Tibial nerve (tissue), 4 donors: ENCODE data around the gene SLC5A6. TPM values are rescaled to one million over a fixed set of nuclear protein-coding genes. Genes with fewer than 3 reads are reported as not detected.

Experiments
- DNase-seq, 2 donors: peaks; one replicate each; pipeline ENCODE4 v3.0.0-alpha.2; 2019; ENCODE audit warnings: low spot score in 2 of 2
- H3K27ac ChIP-seq, 4 donors: fragments of 200-600 bp; sonication (generic) in 3 of 4; one replicate each; pipeline ENCODE4 v1.5.1; 2017 to 2019; ENCODE audit warnings: mild to moderate bottlenecking in 1 of 4
- H3K27me3 ChIP-seq, 2 donors: fragments of 200-600 bp; sonication (generic) in 1 of 2; one replicate each; pipeline versions ENCODE4 v1.5.1 to v1.6.0; 2017 to 2019
- H3K36me3 ChIP-seq, 3 donors: fragments of 200-600 bp; sonication (generic); one replicate each; pipeline ENCODE4 v1.5.1; 2018 to 2019
- H3K4me1 ChIP-seq, 4 donors: fragments of 200-600 bp; sonication (generic) in 3 of 4; one replicate each; pipeline ENCODE4 v1.5.1; 2017 to 2019
- H3K4me3 ChIP-seq, 4 donors: fragments of 200-600 bp; sonication (generic) in 3 of 4; one replicate each; pipeline ENCODE4 v1.5.1; 2017 to 2019; ENCODE audit warnings: mild to moderate bottlenecking in 1 of 4, moderate library complexity in 1 of 4
- H3K9me3 ChIP-seq, 4 donors: fragments of 200-600 bp; sonication (generic) in 3 of 4; one replicate each; pipeline ENCODE4 v1.5.1; 2017 to 2019
- EP300 ChIP-seq, 2 donors: sonication (generic); formaldehyde crosslinking; IDR thresholded peaks; one replicate each; pipeline ENCODE4 v1.6.1; 2017; ENCODE audit warnings: antibody characterized with exemption in 2 of 2, mild to moderate bottlenecking in 1 of 2
- POLR2A ChIP-seq, 2 donors: fragments of 450-650 bp; IDR thresholded peaks; one replicate each; pipeline ENCODE4 v1.6.1; 2017; ENCODE audit warnings: antibody characterized with exemption in 2 of 2, mild to moderate bottlenecking in 2 of 2, moderate library complexity in 2 of 2
- WGBS, 2 donors: methylation state at CpG; one replicate each; pipeline ENCODE4 v1.1.5; 2018; 5-methylcytosine and 5-hydroxymethylcytosine counted together
- total RNA-seq, 4 donors: library from RNA; depleted of rRNA; stranded (reverse); fragments of >200 nt; gene quantifications; one replicate each; pipeline ENCODE4 v1.1.0, GENCODE V29; 2016
- TF ChIP-seq, protein P1 (sequence below), 5 experiments: fragments of 200-600 bp in 3 of 5; fragments of 450-650 bp in 2 of 5; sonication (generic) in 3 of 5; IDR thresholded peaks; one replicate each; pipeline ENCODE4 v1.5.1; 2016 to 2019; ENCODE audit warnings: antibody characterized with exemption in 5 of 5, mild to moderate bottlenecking in 3 of 5, moderate library complexity in 2 of 5

Gene SLC5A6
- total RNA-seq, 4 donors from 2014 or later = 19.0 to 50.0 (median 41.5) TPM

DNA sequence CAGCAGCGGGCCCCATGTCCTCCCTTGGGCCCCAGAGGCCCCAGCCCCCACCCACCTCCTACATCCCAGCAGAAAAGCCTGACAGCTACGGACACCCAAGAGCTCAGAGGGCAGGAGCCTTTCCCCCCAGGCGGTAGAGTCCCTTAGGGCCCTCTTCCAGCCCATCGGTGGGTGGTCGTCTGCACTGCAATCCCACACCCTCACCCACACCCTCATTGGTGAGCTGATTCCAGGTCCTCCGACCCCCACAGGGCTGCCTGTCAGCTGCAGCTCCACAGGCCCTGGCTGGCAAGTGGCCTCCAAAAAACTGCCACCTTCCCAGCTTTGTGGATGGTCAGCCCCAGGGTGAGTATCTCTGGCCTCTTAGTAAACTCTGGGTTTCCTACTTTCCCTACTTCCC lies 52.8 kb downstream of the SLC5A6 start:
- WGBS, 2 donors = 68 to 80% methylated on average over 6 of the region's 6 CpGs
- no peaks in the 10 kb centered on the region for H3K4me1 ChIP-seq
- H3K36me3 ChIP-seq = no peaks in the 10 kb centered on the region
- no peak overlapping the region for H3K27ac ChIP-seq
- no peak overlapping the region for H3K4me3 ChIP-seq
- H3K27me3 ChIP-seq = no peaks in the 10 kb centered on the region
- no peak for TF ChIP-seq EP300 (IDR thresholded peaks at IDR 0.05)
- no peak for TF ChIP-seq POLR2A (IDR thresholded peaks at IDR 0.05)
- TF ChIP-seq, protein P1, sequence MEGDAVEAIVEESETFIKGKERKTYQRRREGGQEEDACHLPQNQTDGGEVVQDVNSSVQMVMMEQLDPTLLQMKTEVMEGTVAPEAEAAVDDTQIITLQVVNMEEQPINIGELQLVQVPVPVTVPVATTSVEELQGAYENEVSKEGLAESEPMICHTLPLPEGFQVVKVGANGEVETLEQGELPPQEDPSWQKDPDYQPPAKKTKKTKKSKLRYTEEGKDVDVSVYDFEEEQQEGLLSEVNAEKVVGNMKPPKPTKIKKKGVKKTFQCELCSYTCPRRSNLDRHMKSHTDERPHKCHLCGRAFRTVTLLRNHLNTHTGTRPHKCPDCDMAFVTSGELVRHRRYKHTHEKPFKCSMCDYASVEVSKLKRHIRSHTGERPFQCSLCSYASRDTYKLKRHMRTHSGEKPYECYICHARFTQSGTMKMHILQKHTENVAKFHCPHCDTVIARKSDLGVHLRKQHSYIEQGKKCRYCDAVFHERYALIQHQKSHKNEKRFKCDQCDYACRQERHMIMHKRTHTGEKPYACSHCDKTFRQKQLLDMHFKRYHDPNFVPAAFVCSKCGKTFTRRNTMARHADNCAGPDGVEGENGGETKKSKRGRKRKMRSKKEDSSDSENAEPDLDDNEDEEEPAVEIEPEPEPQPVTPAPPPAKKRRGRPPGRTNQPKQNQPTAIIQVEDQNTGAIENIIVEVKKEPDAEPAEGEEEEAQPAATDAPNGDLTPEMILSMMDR (IDR thresholded peaks at IDR 0.05) = no peak
- no peaks in the 10 kb centered on the region for H3K9me3 ChIP-seq
- no peak for DNase-seq

DNA sequence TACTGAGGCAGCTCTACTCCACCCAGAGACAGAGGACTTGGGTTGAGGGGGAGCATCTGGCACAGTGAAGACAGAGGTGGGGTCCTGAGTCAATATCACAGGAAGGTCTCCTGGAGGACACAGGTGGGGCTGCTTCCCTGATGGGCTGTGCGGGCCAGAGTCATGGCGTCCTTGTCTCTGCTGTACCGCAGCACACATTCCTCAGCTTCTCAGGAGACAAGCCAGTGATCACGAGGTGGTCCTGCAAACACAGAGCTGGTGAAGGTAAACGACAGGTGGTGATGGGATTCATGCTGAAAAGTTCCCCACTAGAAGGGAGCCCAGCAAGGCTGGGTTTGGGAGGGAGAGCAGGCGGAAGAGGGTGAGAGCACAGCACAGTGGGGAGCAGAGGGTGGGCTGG lies 53.6 kb downstream of the SLC5A6 start:
- 76 to 83% methylated on average over 6 of the region's 6 CpGs for WGBS, 2 donors
- no peaks in the 10 kb centered on the region for H3K27me3 ChIP-seq
- H3K9me3 ChIP-seq = no peaks in the 10 kb centered on the region
- no peaks in the 10 kb centered on the region for H3K4me1 ChIP-seq
- no peak overlapping the region for H3K4me3 ChIP-seq
- H3K36me3 ChIP-seq = no peaks in the 10 kb centered on the region
- TF ChIP-seq POLR2A (IDR thresholded peaks at IDR 0.05) (no peak), EP300 (IDR thresholded peaks at IDR 0.05) (no peak)
- TF ChIP-seq, protein P1 (IDR thresholded peaks at IDR 0.05) = no peak
- DNase-seq = no peak
- no peak overlapping the region for H3K27ac ChIP-seq

DNA sequence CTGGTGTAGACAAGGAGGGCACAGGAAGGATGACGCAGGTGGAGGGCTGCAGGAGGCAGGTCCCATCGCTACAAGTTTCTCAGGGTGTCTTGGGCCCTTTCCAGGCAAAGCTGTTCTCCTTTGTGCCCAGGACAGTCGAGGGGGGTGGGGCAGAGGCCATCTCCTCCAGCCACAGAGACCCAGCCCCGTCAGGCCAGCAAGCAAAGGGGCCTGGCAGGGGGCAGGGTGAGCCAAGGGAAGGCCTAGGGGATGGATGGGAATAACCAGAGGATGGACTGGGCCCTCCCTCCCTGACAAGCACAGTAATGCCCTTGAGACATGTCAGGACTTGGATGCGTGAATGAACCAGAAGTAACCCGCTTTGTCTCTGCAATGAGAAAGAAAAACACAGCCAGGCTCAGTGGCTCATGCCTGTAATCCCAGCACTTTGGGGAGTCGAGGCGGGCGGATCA lies 57.0 kb downstream of the SLC5A6 start:
- WGBS, 2 donors = 69 to 78% methylated on average over 9 of the region's 9 CpGs
- TF ChIP-seq POLR2A (IDR thresholded peaks at IDR 0.05) = no peak
- H3K27me3 ChIP-seq = no peaks in the 10 kb centered on the region
- H3K9me3 ChIP-seq = no peaks in the 10 kb centered on the region
- no peaks in the 10 kb centered on the region for H3K36me3 ChIP-seq
- no peak overlapping the region for H3K27ac ChIP-seq
- DNase-seq = no peak
- H3K4me3 ChIP-seq = no peak overlapping the region
- no peaks in the 10 kb centered on the region for H3K4me1 ChIP-seq

DNA sequence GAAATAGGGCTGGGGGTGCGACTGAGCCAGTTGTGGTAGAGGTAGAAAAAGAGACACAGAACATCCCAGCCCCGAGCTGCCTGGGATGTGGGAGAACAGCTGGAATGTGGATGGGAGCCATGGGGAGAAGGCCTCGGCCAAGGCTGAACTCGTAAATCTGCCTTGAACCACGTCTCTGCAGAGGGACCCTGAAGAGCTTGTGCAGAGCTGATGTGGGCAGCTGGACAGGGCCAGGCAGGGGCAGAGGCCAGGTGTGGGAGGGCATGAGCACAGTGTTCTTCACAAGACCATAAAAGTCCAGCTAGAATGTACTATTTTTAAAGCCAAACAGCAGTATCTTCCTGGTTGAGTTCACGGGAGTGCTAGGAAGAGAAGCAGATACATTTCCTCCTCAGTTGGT lies 57.6 kb downstream of the SLC5A6 start:
- H3K27ac ChIP-seq = no peak overlapping the region
- H3K4me1 ChIP-seq = no peaks in the 10 kb centered on the region
- H3K9me3 ChIP-seq = no peaks in the 10 kb centered on the region
- no peaks in the 10 kb centered on the region for H3K27me3 ChIP-seq
- no peaks in the 10 kb centered on the region for H3K36me3 ChIP-seq
- TF ChIP-seq, protein P1 (IDR thresholded peaks at IDR 0.05) = no peak
- no peak for TF ChIP-seq EP300 (IDR thresholded peaks at IDR 0.05)
- no peak for TF ChIP-seq POLR2A (IDR thresholded peaks at IDR 0.05)
- 66 to 72% methylated on average over 6 of the region's 6 CpGs for WGBS, 2 donors
- no peak overlapping the region for H3K4me3 ChIP-seq
- no peak for DNase-seq

DNA sequence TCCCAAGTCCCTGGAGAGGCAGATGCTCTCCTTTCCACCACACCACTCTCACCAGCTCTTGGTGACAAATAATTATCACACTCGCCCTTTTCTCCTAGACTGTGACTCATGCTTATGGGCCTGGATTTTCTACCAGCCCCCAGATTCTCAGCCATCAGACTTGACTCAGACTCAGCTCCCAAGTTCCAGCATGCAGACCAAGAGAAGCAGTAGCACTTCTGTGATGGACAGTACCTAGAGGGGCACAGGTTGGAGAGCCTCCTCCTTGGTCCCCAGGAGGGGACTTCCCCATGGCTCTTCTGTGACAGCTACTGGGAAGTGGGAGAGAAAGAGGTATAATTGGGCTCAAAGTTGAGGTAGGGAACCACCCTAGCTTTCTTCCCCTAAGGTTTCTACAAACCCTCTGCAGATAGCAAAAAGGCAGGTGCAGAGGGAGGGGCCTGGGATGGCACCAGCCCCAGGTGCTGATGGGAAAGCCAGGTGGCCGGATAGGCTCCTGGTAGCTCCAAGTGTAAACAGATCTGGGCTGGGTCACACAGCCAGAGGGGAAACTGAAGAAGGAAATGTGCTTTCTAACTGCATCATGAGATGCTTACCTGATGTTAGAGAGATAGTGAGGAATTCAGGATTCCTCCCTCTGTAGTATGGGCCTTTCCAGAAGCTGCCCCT lies 59.1 kb downstream of the SLC5A6 start:
- DNase-seq = no peak
- Histone ChIP-seq H3K9me3 (no peaks in the 10 kb centered on the region), H3K36me3 (no peaks in the 10 kb centered on the region), H3K4me1 (no peaks in the 10 kb centered on the region), H3K27ac (no peak overlapping the region), H3K27me3 (no peaks in the 10 kb centered on the region), H3K4me3 (no peak overlapping the region)
- TF ChIP-seq, protein P1 (IDR thresholded peaks at IDR 0.05) = no peak
- TF ChIP-seq EP300 (IDR thresholded peaks at IDR 0.05) (no peak), POLR2A (IDR thresholded peaks at IDR 0.05) (no peak)
- 69% methylated on average over 2 of the region's 2 CpGs for WGBS, 2 donors
